ENCODE results near the gene LAG3.

Gene LAG3

GRCh38 chr12:6824901-6825381 is 52.6 kb downstream of the LAG3 start:
- DNase-seq = no peak

DNA sequence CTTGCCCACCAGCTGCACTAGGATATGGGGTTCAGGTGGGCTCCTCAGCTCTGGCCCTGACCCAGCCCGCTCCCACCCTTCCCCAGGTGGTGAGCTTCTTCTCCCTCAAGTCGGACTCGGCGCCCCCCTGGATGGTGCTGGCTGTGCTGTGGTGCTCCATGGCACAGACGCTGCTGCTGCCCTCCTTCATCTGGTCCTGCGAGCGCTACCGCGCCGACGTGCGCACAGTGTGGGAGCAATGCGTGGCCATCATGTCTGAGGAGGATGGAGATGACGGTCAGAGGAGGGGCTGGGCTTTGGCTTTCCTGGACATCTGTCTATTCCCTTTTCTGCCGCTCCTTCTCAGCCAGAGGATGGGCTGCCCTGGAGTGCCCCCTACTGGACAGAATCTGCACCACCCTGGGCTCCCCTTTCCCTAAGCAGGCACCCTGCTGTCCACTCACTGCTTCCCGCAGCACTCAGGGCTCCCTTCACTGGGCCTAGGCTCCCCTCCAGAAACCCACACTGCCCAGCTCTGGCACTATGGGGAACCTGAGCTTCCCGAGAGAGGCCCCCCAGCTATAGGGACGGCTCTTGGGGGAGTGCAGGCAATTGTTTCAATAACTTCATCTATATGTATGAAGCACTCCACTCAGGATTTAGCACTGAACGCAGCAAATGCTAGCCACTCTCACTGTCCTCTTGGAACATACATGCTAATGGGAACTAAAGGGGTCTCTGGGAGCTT is 53.2 kb downstream of the LAG3 start:
- peak; percentile 71 for DNase-seq

- DNase-seq = no peak
Observed at GRCh38 chr12:6826125-6826733, 53.9 kb downstream of the LAG3 start.

DNA sequence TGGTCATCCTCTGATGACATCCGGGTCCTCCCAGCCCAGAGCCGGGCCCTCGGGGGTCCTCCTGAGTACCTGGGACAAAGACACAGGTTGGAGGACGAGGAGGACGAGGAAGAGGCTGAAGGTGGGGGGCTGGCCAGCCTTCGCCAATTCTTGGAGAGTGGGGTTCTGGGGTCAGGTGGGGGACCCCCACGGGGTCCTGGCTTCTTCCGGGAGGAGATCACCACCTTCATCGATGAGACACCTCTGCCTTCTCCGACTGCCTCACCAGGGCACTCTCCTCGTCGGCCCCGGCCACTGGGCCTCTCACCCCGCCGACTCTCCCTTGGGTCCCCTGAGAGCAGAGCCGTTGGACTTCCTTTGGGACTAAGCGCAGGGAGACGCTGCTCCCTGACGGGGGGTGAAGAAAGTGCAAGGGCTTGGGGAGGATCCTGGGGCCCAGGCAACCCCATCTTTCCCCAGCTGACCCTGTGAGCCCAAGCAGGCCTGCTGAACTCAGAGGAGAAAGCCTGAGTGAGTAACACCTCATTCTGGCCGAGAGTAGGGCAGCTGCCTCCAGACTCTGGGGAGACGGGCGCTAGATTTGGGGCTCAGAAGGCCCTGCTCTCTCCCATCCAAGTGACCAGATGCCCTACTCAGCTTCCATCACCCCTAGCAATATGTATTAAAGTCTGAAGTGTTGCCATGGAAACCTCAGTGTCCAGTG is 54.6 kb downstream of the LAG3 start:
- DNase-seq = no peak

DNA sequence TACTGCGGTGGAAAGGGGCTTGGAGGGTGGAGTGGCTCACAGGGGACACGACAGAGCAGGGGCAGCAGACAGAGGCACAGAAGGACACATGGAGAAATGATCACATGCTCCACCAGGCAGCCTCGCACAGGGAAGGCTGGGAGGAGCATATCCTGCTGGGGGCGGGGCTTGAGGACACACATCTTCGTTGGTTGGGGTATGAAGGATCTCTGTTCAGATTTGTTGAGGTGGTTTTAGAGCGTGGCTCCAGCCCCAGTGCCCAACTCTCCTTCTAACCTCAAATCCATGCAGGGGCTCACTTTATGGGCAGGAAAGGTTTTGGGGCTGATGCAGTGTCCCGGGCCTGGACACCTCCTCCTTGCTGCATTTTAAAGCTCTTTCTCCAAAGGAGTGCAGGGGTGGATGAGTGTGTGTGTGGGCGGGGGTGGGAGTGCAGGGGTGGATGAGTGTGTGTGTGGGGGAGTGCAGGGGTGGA is 55.2 kb downstream of the LAG3 start:
- peak; percentile 38 for DNase-seq

Data from stimulated activated naive CD4-positive, alpha-beta T cell treated with Interleukin-2 at 50 U/mL for 16 hours (primary cell).